Stimulated activated CD4-positive, alpha-beta T cell treated with anti-CD3 and anti-CD28 coated beads, Interleukin-2, amount 100 ng/mL, for 48 hours (primary cell): Measurements from ENCODE around the gene NCF4.

Experiments used
- DNase-seq, 2 donors: peaks; one replicate each; pipeline ENCODE4 v3.0.0-alpha.2; 2020

The NCF4 gene

DNA sequence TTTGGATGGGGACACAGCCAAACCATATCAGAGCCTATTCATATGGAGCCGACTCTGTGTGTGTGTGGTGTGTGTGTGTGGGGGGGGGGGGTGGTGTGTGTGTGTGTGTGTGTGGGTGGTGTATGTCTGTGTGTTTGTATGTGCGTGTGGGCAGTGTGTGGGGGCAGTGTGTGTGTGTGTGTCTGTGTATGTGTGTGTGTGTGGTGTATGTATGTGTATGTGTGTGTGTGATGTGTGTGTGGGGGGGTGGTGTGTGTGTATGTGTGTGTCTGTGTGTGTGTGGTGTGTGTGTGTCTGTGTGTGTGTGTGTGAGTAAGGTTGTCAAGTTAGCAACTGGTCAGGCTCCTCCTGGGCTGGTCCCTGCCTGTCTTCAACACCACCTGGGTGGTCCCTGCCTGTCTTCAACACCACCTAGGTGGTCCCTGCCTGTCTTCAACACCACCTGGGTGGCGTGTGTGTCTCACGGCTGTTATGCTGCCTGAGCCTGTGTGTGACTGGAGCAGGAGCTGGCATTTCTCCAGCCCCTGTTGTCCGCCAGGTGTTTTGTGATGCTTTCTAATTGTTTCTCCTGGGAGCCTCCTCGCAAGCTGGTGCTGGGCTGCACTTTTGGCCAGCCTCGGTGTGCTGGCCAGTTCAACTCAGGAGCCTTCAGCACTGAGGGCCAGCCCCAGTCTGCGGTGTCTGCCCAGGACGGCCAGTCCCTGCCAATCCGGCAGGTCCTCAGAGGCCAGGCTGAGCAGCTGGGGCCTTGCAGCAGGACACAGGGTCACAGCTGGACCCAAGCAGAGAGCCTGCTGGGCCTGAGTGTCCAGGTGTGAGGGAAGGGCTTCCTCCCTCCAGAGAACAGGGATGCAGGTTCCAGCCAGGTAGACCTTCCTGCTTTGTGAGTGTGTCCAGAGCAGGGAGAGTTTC, 22.4 kb upstream of the NCF4 start:
- DNase-seq = no peak

DNA sequence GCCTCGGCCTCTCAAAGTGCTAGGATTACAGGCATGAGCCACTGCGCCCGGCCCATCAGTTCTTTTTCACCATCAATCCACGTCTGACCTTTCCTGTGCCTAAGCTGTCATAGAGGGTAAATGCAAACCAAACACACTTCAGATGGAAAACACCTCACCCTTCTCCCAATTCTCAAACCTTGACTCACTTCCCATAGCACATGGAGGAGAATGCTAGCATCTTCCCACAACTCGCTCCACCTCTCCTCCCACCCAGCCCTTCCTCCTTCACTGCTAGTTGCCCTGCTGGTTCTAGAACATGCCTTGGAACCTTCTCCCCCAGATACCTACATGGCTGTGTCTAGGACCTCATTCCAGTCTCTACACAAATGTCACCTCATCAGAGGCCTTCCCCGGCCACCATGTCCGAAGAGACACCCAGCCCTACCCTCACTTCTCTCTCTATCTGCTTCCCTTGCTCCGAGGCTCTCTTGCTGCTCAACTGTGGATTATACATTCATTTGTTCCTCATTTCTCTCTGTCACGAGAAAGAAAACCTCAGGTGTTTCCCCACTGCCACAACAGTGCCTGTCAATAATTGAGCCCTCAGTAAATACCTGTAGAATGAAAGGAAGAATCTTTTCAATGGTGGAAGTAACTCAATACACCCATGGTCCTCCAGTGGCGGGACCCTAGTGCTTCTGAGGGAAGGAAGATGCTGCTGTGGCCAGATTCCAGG, 21.3 kb upstream of the NCF4 start:
- no peak for DNase-seq

DNA sequence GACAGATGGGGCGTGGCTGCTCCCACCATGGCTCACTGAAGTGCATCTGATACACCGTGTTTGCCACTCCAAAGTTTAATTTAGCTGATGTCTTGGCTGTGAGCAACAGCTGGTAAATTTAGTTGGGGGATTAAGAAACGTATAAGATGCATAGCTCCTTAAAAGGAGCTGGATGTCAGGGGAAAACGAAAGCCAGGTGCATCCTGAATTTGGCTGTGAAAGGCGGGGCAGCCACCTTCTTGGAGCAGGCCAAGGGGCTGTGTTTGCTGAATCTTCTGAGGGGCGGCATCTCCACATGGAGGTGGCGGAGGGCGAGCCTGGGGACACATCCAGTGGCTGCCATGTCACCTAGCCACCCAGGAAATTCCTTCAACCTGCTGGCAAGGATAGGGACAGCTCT, 20.7 kb upstream of the NCF4 start:
- no peak for DNase-seq

DNA sequence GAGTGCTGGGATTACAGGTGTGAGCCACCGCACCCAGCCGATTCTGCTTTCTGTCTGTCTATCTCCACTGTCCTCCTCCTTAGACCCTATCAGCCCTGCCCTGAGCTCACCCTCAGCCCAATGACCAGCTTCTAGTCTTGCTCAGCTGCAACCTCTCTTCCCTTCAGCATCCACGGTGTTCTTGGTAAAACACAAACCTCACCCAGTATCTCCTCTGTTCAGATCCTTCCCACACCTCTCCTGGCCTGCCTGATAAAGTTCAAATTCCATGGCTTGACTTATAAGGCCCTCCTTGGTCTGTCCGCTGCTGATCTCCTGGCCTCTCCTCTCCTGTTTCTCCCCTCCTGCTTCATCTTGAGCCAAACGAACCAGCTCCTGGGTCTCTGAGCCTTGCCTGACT, 14.5 kb upstream of the NCF4 start:
- no peak for DNase-seq

DNA sequence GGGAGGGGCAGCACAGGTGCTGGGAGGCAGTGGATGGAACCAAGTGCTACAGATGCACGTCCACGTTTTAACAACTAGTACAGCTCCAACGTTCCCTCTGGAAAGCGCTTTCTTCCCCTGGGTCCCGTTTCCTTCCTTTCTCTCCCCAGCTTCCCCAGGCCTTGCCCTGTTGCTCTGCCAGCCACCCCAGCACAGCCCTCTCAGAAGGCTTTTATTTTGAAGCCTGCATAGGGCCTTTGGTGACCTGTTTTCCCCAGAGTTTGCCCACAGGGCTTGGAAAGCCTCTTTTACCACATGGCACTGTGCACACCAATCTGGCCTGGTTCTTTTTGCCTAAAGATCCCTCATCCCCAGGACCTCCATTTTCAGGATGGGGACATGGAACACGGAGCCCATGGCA, 13.9 kb upstream of the NCF4 start:
- DNase-seq = no peak

DNA sequence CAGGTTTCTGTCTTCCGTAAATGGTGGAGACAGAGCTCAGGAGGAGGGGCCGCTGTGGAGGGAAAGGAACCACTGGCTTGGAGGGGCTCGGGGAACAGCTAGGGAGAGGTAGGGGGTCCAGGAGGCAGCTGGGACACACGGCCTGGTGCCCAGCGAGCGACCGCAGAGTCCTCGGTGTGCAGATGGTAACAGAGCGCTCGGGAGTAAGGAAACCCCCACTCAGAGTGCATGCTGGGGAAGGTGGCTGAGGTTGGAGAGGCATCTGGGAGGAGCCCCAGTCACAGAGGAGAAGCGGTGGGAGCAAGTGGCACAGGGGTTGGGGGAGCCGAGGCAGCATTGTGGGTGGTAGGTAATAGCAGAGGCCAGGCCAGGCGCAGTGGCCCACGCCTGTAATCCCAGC, 10.8 kb upstream of the NCF4 start:
- DNase-seq = no peak

DNA sequence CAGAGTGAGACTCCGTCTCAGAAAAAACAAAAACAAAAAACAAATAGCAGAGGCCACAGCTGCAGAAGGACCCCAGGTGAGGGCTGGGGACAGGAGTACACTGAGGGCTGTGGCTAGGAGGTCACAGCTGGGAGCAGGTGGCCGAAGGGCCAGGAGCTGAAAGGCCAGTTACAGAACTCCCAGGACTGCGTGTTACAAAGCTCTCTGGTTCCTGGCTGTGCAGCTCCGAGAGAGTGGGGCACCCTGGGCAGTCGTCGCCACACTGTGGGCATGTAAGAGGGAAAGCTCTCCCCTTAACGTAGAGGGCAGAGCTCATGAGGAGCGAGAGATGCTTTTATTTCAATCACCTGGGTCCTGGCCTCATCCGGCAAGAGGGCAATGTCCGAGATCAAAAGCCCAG, 10.1 kb upstream of the NCF4 start:
- DNase-seq = no peak

DNA sequence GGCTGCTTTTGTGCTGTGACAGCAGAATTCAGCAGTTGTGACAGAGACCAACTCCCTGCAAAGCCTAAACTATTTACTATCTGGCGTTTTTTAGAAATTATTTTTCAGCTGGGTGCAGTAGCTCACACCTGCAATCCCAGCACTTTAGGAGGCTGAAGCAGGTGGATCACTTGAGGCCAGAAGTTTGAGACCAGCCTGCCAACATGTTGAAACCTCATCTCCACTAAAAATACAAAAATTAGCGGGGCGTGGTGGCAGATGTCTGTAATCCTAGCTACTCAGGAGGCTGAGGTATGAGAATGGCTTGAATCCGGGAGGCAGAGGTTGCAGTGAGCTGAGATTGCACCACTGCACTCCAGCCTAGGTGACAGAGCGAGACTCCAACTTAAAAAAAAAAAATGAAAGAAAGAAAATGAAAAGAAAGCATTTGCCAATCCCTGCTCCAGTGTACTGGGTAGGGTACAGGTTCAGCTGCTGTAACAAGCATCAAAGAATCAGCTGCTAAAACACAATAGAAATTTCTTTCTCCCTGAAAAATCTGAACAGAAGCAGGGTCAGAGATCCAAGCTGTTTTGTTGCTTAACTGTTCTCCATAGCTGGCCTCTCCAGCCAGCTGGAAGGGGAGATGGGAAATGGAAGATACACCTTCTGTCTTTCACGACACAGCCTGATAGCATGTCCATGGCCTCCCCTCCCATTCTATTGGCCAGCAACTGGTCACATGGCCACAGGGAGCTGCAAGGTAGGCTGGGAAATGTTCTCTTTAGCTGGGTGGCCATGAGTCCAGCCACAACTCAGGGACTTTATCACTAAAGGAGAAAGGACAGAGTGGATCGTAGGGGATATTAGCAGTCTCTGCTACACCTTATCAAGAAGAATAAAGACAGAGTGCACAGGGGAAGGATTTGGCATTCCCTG, 8.5 kb upstream of the NCF4 start:
- no peak for DNase-seq

DNA sequence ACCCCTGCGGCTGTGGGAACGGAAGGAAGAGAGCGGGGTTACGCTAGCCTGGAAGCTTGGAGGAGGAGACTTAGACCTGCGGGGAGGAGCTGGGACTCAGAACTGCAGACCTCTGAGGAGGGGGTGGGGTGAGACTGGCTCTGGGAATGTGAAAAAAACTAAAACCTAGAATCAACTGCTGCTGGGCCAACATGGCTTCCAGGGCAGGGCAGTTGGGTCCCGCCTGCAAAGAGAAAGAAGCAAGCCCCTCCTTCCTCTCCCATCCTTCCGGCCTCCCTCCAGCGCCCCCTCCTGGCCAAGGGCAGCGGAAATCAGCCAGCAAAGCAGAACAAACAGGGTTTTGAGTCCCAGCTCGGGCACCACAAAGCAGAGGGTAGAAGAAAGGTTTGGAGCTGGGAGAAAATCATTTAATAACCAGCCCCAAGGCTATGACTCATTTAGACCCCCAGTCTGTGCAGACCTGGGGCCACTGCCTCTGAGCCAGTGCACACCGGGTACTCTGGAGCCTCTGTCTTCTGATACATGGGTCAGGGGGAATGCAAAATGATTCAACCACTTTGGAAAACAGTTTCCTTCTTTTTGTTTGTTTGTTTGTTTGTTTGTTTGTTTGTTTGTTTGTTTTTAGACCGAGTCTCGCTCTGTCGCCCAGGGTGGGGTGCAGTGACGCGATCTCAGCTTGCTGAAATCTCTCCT, 7.3 kb upstream of the NCF4 start:
- peak; percentile 92 to 93 for DNase-seq

DNA sequence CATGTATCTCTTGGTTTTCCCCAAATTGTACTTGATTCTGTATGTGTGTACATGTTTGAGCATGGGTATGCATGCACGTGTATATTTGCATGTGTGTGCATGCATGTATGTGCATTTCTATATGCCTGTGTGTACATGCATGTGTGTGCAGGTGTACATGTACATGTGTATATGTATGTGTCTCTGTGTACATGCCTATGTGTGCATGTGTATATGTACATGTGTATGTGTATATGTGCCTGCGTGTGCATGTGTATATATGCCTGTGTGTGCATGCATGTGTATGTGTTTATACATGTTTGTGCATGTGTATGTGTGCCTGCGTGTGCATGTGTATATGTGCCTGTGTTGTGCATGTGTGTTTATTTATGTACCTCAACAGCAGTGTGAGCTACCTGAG, 5.3 kb upstream of the NCF4 start:
- DNase-seq = no peak

DNA sequence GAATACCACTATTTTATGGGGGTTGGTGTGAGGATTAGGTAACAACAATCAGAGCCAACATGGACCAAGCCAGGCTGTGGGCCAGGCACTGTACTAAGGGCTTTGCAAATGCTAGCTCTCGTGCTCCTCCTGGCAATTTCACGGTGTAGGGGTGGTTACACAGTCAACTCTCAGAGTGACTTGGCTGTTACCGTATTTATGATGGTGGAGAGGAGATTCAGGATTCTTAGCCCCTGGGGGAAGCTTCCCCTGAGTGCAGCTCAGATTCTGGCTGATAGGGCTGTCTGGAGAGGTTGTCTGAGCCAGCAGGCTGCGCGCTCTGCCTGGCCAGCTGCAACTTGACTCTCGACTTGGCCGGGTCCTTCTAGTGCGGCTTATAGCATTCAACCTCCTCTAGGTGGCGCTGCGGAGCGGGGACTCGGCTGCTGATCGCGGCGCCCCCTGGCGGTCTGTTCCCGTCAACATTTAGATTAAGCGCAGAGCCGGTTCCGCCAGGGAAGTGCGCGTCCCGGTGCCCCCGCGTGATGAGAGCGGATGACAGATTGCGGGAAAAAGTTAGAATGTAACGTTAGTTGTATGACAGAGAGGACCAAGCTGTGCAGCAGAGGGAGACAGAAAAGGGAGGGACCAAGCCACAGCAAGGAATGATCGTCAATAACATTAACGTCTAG, 4.5 kb upstream of the NCF4 start:
- peak; percentile 99 to 100 for DNase-seq

DNA sequence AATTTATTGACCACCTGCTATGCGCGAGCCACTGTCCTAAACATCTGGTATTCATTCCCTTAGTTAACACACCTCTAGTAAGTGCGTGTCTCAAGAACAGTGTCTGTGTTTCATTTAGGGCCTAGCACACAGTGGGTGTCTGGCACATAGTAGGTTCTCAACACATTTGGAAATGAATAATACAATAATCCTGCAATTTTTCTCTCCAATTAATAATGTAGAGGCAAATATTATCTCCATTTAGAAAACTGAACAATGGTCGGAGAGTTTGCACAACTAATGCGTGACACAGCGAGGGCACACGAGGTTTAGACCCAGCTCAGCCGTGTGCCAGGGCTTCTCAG, 4.0 kb upstream of the NCF4 start:
- DNase-seq = no peak

DNA sequence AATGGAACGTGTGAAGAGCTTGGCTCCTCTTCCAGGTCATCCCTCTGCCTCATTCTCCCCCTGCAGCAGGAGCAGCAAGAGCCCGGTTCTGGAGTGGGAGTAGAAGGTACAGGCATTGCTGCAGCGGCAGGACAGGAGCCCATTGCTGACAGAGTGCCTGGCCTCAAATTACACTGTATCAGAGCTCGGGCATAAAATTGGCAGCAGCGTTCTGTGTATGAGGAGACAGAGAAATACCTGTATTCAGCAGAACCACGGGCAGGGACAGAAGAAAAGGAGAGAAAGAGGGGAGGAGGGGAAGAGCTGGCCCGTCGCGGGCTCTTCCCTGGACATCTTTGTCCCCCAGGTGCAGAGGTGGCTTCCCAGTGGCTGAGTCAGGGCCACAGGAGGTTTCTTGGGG, 2.6 kb upstream of the NCF4 start:
- no peak for DNase-seq

DNA sequence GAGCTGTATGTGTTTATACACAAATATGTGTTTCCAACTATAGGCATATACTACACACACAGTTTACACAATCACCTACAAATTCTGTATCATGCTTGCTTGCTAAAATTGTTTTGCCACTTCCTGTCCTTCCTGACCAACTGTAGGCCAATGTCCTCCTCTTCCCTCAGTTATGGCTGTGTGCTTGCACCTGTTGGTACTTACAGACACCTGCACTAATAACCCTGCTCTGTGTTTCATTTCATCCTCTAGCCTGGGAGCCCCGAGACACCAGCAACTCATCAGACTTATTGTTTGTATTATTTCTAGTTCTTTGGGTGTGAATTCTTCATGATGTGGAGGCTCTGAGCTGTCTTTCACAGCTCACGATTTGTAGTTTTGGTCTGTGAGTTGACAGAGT, 1.8 kb upstream of the NCF4 start:
- no peak for DNase-seq

DNA sequence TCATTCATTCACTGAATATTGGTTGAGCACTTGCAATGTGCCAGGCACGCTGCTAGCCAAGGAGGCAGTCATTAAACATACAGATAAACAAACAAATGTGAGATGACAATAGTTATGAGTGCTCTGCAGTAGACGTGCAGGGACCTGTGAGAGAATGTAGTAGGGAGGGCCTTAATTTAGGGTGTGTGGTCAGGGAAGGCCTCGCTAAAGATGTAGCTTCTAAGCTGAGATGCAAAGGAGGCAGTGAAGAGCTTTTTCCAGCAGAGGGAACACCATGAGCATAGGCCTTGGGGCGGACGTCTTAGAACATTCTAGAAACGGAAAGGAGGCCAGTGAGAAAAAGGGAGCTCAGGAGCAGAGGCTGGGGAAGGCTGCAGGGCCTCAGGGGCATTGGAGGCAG, 789 bp upstream of the NCF4 start:
- DNase-seq = no peak

DNA sequence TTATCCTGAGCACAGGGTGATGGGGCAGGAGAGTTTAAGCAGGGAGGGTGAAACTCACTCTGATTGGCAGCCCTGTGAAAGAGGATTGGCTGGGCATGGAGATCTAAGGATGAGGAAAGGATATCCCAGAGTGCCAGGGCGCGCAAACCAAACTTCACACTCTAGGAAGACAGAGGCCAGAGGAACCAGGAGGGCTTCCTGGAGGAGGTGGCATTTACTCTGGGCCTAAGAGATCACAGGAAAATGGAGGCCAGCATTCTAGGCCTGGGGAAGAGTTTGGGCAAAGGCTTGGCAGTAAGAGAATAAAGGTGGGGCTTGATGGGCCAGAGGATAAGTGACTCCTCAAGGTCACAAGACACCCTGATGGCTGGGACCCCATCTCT, 377 bp upstream of the NCF4 start:
- no peak for DNase-seq

DNA sequence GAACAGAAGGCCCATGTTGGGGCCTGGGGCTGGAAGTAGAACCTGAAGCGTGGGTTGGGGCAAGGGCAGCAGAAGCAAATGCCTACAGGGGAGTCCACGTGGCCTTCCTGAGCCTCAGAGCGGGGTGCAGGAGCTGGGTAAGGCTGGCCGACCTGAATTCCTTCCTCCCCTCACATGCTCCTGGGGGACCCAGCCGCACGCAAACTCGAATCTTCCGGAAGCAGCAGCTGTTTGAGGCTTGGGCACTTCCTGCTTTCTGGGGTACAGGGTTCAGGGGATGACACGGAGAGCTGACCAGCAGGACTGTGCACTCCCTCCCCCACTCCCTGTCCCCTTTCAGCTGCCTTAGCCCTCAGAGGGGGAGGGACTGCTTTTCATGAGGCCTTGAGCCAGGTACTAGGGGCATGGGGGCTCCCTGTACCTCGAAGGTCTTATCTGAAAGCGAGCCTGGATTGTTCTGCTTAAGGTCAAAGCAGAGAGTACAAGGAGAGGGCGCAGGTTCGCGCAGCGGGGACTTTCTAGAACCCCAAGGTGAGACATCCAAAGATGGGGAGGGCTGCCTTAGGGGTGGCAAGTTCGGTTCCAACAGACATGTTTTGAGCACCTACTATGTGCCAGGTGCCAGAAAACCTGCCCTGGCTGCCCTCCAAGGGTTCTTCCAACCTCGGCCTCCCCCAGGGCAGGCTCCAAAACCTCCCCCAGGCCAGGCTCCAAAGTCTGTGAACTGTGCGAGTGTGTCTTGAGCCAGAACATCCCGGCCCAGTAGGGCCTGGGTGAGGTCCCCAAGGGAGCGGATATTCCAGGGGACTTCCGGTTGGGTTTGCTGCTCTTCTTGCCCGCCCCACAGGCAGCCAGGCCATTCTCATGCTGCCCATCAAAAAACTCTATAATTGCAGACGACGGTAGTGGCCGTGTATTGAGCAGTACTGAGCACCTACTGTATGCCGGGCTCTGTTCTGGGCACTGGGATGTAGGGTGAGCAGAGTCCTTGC, 1.7 kb downstream of the NCF4 start:
- DNase-seq = no peak

DNA sequence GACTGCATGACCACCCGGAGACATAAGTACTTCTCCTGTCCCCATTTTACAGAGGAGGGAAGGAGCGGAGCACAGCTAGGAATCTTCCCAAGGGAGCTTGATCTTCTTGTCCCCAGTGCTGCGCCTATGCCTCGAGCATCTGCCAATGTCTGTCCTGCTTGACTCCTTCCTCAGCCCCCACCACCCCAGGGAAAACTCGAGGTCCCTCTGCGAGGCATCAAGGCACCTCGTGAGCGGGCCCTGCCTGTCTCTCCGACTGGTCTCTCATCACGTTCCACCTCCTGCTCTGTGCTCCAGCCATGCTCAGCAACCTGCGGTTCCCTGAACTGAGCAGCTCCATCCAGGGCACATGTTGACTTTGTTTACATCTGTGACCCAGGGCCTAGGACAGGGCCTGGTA, 2.5 kb downstream of the NCF4 start:
- no peak for DNase-seq

DNA sequence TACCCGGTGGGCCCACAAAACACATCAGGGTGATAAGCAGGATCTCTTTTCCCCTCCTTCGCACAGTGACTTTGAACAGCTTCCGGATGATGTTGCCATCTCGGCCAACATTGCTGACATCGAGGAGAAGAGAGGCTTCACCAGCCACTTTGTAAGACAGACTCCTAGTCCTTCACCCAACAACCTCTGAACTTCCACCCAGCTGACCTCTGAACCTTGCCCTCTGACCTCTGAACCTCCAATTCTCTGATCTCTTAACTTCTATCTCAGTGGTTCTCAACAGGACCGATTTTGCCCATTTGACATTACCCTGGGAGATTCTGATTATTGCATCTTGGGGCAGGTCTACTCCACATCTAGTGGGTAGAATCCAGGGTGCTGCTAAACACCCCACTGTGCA, 3.2 kb downstream of the NCF4 start:
- DNase-seq = no peak

DNA sequence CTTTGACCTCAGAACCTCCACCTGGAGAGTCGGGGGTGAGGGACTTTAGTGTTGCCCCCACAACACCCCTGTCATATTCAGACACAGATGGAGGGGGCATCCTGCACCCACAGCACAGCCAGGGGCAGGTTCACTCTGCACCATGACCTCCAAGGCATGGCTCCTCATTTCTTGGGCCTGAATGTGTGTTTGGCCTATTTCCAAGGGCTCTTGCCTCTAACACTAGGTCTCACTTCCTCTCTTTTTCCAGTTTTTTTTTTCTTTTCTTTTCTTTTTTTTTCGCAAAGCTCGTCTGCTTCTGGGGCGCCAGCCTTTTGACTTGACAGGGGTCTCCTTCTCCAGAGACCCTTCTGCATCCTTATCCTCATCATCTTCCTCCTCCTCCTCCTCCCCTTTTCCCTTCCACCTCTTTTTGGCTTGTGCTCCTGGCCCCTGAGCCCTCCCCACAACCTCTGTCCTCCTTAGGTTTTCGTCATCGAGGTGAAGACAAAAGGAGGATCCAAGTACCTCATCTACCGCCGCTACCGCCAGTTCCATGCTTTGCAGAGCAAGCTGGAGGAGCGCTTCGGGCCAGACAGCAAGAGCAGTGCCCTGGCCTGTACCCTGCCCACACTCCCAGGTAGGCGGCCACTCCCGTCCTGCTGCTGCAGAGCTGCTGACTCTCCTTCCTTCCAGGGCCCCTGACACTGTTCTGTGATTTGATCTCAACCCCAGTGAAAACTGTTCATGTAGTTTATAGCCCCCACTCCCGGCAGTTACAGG, 3.8 kb downstream of the NCF4 start:
- DNase-seq = no peak
